DMS79 (cell line): Measurements from ENCODE around the gene ANGPT4.

ENCODE experiments used
- DNase-seq: peaks from one replicate; lab custom pipeline; 2025; lab: John Stamatoyannopoulos, UW

ANGPT4 gene

GRCh38 chr20:939606-940005 lies 23.5 kb upstream of the ANGPT4 start:
- DNase-seq: no peak

DNA sequence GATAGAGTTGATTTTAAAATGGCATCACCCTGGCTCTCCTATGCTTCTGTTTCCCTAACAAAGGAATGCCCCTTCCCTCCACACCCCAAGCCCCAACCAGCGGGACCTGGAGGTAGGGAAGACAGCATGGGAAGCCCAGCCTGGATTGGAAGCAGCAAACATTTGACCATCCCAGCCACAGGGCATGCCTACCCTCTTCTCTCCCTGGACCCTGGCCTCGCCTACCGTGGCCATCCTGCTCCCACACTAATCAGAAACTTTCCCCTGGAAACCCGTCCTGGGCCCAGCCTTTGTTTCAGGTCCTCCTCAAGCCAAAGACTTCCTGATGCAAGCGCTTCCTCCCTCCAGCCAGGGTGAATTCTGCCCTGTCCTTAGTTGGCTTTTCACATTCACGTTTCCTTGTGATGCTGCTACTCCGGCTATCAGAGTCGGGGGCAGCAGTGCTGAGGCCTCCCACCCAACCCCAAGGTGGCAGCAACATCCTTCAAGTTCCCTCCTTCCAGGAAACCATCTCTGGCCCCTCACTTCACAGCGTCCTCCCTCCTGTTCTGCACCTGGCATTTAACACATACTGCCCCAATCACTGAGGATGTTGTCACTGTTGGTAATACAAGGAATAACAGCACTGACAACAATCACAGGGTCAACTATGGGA lies 18.2 kb upstream of the ANGPT4 start:
- DNase-seq: no peak

DNA sequence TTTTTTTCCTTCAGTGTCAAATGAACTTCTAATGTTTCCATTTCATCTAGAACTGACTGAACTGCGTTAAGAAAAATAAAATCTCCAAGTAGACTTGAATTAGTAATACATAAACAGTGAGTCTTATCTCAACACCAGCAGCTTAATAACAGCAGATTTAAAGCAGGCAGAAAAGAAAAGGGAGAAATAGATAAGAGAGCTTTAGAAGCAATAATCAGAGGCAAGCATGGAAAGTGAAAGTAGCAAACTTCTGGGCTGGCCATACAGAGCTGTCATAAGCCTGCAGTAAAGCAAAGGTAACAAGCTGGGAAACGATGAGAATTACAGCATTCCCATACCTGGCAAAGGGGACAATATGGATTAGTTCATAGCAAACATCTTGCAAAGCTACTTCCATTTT lies 16.9 kb upstream of the ANGPT4 start:
- DNase-seq: no peak

DNA sequence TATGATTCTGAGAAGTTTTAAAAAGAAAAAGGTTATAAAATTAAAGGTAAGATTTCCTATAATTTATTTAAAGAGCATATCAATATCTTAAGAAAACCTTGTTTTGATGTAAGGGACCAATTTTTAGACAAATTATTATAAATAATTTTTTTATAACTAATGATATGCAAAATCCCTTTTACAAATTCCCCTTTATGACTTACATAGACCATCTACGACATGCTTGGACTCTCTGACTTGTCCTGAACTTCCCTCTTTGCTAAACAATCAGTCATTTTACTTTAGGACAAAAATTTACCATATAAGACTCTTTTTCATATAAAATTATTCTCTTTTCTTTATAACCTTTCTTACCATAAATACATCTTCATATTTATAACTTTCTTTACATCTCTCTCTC lies 15.3 kb upstream of the ANGPT4 start:
- DNase-seq: no peak

DNA sequence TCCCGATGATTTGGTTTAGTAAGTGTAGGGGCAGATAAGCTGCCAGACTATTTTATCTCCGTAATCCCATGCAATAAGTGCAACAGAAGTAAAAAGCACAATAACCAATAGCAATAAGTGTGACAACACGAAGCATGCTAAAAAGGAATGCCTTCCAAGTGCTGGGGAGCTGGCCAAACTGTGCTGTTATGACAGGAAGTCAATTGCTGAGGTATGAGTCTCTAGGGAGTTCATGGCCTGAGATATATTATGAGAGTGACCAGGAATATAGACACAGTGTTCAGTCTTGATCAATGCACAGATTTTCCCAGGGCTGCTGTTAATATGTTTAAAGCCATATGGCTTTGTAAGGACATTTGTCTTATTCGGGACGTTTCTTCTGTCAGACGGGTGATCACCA lies 10.5 kb upstream of the ANGPT4 start:
- no peak for DNase-seq

GRCh38 chr20:925516-925915 lies 9.4 kb upstream of the ANGPT4 start:
- no peak for DNase-seq

GRCh38 chr20:924639-925038 lies 8.5 kb upstream of the ANGPT4 start:
- no peak for DNase-seq

GRCh38 chr20:922781-923180 lies 6.6 kb upstream of the ANGPT4 start:
- DNase-seq: no peak

DNA sequence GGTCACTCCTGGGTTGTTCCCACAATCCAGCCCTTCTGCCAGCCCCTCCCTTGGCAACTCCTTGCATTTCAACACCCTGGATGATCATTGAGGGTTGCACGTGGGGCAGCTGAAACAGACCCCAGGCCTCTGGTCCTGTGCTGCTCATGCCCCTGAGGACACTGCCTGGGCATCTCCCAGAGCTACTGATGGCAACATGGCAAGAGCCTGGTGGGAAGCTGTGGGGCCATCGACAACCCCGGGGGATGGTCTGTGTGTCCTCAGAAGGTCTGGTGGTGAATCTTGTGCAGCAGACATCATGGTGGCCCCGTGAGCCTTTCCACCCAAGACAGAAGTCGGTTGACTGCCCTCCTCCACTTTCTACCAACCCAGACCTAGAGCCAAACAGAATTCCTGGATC lies 4.9 kb upstream of the ANGPT4 start:
- no peak for DNase-seq

GRCh38 chr20:920311-920710 lies 4.2 kb upstream of the ANGPT4 start:
- no peak for DNase-seq

DNA sequence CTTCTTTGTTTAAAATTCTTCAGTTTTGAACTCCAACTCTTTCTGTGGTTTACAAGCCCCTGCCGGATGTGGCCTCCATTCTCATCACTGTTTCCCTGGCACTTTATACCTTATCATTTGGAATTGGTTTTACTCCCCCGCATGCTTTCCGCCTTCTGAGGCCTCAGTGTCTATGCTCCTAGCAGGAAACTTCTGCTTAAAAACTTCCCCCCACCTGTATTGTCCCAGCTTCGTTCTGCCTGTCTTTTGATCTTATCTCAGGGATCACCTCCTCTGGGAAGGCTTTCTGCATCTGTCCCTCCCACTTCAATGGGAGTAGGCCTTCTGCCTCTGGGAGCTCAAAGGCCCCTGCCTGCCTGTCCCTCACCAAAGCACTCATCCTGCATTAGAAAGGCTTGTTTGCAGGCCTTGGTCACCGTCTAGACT lies 3.4 kb upstream of the ANGPT4 start:
- no peak for DNase-seq

GRCh38 chr20:917416-917815 lies 1.3 kb upstream of the ANGPT4 start:
- no peak for DNase-seq

GRCh38 chr20:916825-917224 lies 691 bp upstream of the ANGPT4 start:
- no peak for DNase-seq

DNA sequence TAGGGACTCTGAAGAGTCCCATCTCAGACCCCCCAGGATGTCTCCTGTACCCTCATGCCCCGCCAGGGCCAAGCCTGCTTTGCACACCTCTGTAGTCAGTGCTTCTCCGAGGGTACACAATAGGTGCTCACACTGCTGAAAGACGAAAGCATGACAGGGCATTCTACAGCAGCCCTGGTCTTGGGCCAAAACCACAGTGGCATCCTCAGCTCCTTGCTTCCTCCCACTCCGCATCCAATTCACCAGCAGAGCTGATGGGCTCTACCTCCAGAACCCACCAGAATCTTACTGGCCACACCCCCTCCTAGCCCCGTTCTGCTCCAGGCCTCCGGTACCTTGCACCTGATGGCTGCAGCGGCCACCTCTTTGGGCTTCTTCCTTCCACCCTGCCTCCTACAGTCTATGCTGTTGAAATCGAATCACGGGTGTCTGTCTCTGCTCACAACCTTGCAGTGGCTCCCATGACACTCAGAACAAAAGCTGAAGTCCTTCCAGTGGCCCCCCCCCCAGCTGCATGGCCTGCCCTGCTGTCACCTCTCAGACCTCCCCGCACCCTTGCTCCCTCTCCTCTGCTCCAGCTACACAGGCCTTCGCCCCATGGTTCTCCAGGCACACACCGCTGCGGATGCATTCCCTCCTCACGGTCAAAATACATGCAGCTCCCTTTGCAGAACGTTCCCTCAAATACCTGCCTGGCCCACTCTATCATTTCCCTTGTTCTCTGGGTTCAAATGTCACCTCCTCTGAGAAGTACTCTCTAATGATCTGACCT lies 1.2 kb downstream of the ANGPT4 start:
- no peak for DNase-seq

DNA sequence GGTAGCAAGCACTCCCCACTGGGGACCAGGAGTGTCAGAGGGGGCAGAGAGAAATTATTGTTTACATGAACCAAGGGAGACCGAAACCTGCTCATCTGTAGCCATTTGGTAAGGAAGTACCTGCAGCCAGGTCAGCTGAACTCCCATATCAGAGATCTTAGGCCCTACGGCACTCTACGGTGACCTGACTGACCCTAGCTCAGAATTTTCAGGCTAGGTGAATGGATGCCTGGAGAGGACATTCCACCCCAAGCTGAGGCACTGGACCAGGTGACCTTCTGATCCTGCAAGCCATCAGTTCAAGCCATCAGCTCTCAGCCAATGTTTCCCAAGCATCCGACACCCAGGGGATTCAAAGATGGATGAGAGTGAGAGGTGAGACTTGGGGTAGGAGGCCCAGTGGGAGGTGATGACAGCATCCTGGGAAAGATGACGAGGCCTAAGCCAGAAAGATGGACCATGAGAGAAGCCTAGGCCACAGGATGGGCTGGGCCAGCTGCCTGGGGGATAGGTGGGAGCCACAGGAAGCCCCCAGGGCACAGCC lies 2.8 kb downstream of the ANGPT4 start:
- no peak for DNase-seq

- DNase-seq: no peak
Observed at GRCh38 chr20:911882-912600, 4.1 kb downstream of the ANGPT4 start.

GRCh38 chr20:910870-911770 lies 5.0 kb downstream of the ANGPT4 start:
- DNase-seq: no peak

- no peak for DNase-seq
Observed at GRCh38 chr20:910132-910869, 5.8 kb downstream of the ANGPT4 start.

DNA sequence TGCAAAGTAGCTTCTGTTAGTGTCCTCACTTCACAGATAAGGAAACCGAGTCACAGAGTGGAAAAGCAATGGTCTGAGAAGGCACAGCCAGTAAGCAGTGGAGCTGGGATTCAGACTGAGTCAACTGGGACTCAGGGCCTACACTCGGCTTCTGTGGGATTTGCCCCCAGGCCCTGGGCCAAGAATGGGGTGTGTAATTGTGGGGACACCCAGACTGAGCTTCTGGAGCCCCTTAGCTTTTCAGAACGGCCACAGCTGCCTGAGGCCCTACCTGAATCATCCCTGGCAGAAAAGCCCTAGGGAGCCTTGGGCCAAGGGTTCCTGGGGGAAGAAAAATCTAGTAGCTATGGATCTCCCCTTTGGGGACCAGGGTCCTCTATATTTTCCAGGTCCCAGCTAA lies 6.5 kb downstream of the ANGPT4 start:
- DNase-seq: no peak

DNA sequence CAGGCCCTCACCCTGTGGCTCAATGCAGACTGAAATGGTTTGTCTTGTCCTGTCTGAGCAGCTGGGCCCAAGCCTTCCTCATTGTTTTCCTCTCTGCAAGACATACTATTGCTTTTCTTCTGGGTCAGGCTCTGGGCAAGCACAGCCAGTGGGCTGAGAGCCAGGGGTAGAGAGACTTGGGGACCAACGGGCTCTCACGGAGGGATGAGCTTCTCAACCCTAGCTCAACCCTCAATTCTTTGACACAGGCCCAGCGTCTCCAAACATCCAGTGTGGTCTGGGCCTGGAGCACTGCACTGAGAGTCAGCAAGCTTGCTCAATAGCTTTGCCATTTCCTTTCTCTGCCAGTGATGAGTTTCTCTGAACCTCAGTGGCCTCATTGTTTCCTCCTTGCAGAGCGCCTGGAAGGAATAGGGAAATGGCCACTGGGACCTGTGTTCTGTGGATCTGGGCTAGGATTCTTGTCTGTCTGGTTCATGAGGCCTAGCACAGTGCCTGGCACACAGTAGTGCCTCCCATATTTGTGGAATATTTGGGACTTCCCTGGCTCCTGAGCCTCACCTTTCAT lies 9.3 kb downstream of the ANGPT4 start:
- DNase-seq: no peak

DNA sequence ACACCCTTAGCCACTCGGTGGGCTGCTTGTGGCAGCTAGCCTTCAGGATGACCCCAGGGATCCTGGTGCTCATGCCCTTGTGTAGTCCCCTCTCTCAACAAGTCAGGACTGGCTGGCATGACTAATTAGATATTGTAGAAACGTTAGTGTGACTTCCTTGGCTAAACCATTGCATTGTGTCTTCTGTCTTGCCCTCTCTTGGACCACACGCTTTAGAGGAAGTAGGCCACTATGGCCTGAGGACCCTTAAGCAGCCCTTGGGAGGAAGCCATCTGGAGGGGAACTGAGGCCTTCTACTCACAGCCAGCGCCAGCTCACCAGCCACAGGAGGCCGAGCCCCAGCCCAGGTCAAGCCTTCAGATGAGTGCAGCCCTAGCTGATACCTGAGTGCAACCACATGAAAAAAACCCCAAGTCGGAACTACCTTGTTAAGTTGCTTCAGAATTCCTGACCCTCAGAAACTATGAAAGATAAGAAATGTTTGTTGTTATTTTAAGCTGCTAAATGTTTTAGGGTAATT lies 10.1 kb downstream of the ANGPT4 start:
- DNase-seq: no peak
